Effector memory CD8-positive, alpha-beta T cell (primary cell): ENCODE measurements around the gene DENND4B.
"Not testable (repeated sequence)": the region's sequence is repeated elsewhere in the genome, so short reads cannot be mapped to it uniquely, and the experiment has no call there.

Source experiments
- ATAC-seq: fragments of 150-1000 bp; cut with Tn5 transposase; replicated peaks from 2 replicates; pipeline ENCODE4 v1.10.0; 2021; ENCODE audit warnings: mild to moderate bottlenecking, moderate library complexity
- DNase-seq, 3 experiments: peaks; one replicate each; pipeline ENCODE4 v3.0.0; 2021
- H3K27ac Mint-ChIP-seq, 2 donors: one replicate each; pipeline ENCODE4 v1.8.0; 2022; ENCODE audit warnings: mild to moderate bottlenecking in 2 of 2, mixed read lengths in 2 of 2, moderate library complexity in 2 of 2
- H3K27me3 Mint-ChIP-seq, 2 donors: one replicate each; pipeline ENCODE4 v1.8.0; 2022; ENCODE audit warnings: mixed read lengths in 2 of 2
- H3K36me3 Mint-ChIP-seq: one replicate; pipeline ENCODE4 v1.8.0; 2022; ENCODE audit warnings: mild to moderate bottlenecking, moderate library complexity, mixed read lengths; ENCODE audit not compliant: insufficient read depth
- H3K4me1 Mint-ChIP-seq, 2 donors: one replicate each; pipeline ENCODE4 v1.8.0; 2022; ENCODE audit warnings: low read depth in 2 of 2, mixed read lengths in 2 of 2
- H3K4me3 Mint-ChIP-seq, 2 donors: one replicate each; pipeline ENCODE4 v1.8.0; 2022; ENCODE audit warnings: mild to moderate bottlenecking in 2 of 2, mixed read lengths in 2 of 2, moderate library complexity in 2 of 2
- H3K9me3 Mint-ChIP-seq, 2 donors: one replicate each; pipeline ENCODE4 v1.8.0; 2022; ENCODE audit warnings: mixed read lengths in 2 of 2

Gene DENND4B

GRCh38 chr1:153899509-153899908, 47.0 kb downstream of the DENND4B start:
- Mint-ChIP-seq H3K4me3 (no peak overlapping the region), H3K27me3 (no peaks in the 10 kb centered on the region), H3K36me3 (peaks cover 77% of the 10 kb centered on the region), H3K27ac (peak overlapping the region; percentile 69 to 78), H3K9me3 (no peaks in the 10 kb centered on the region), H3K4me1 (peaks cover 2 to 15% of the 10 kb centered on the region in 2 donors)
- DNase-seq (no peak), ATAC-seq (no peak)

- peak overlapping the region; percentile 60 to 71 for H3K27ac Mint-ChIP-seq
- H3K27me3 Mint-ChIP-seq, DNase-seq, ATAC-seq, H3K4me3 Mint-ChIP-seq, H3K9me3 Mint-ChIP-seq: not testable (repeated sequence)
- peaks cover 90% of the 10 kb centered on the region for H3K36me3 Mint-ChIP-seq
- peaks cover 4 to 22% of the 10 kb centered on the region in 2 donors for H3K4me1 Mint-ChIP-seq
Observed at GRCh38 chr1:153895866-153896265, 50.7 kb downstream of the DENND4B start.

GRCh38 chr1:153891042-153891441, 55.5 kb downstream of the DENND4B start:
- ATAC-seq, H3K4me3 Mint-ChIP-seq, DNase-seq, H3K27me3 Mint-ChIP-seq, H3K27ac Mint-ChIP-seq, H3K9me3 Mint-ChIP-seq: not testable (repeated sequence)
- peaks cover 15 to 41% of the 10 kb centered on the region in 2 donors for H3K4me1 Mint-ChIP-seq
- peaks cover 92% of the 10 kb centered on the region for H3K36me3 Mint-ChIP-seq

GRCh38 chr1:153888533-153888932, 58.0 kb downstream of the DENND4B start:
- no peaks in the 10 kb centered on the region for H3K27me3 Mint-ChIP-seq
- ATAC-seq = no peak
- H3K4me3 Mint-ChIP-seq = peak overlapping the region; percentile 15 to 32
- DNase-seq = no peak
- no peaks in the 10 kb centered on the region for H3K9me3 Mint-ChIP-seq
- H3K36me3 Mint-ChIP-seq = peaks cover 79% of the 10 kb centered on the region
- H3K4me1 Mint-ChIP-seq = peaks cover 15 to 44% of the 10 kb centered on the region in 2 donors
- H3K27ac Mint-ChIP-seq = peak overlapping the region; percentile 66 to 82

GRCh38 chr1:153886127-153886526, 60.4 kb downstream of the DENND4B start:
- Mint-ChIP-seq H3K36me3 (peaks cover 61% of the 10 kb centered on the region), H3K27ac (no peak overlapping the region), H3K4me3 (no peak overlapping the region), H3K9me3 (no peaks in the 10 kb centered on the region), H3K27me3 (no peaks in the 10 kb centered on the region), H3K4me1 (peaks cover 14 to 36% of the 10 kb centered on the region in 2 donors)
- ATAC-seq (no peak), DNase-seq (no peak)

GRCh38 chr1:153883223-153883622, 63.3 kb downstream of the DENND4B start:
- no peak for DNase-seq
- no peak for ATAC-seq
- H3K9me3 Mint-ChIP-seq = no peaks in the 10 kb centered on the region
- peaks cover 6 to 21% of the 10 kb centered on the region in 2 donors for H3K4me1 Mint-ChIP-seq
- H3K27ac Mint-ChIP-seq = no peak overlapping the region
- H3K36me3 Mint-ChIP-seq = peaks cover 39% of the 10 kb centered on the region
- H3K27me3 Mint-ChIP-seq = no peaks in the 10 kb centered on the region
- no peak overlapping the region for H3K4me3 Mint-ChIP-seq

GRCh38 chr1:153882296-153882912, 64.1 kb downstream of the DENND4B start:
- no peak overlapping the region for H3K27ac Mint-ChIP-seq
- peak; percentile 36 for ATAC-seq
- no peaks in the 10 kb centered on the region for H3K9me3 Mint-ChIP-seq

GRCh38 chr1:153881751-153882150, 64.8 kb downstream of the DENND4B start:
- Mint-ChIP-seq H3K9me3 (no peaks in the 10 kb centered on the region), H3K36me3 (peaks cover 28% of the 10 kb centered on the region), H3K4me3 (no peak overlapping the region), H3K4me1 (peaks cover 8 to 16% of the 10 kb centered on the region in 2 donors), H3K27me3 (no peaks in the 10 kb centered on the region), H3K27ac (no peak overlapping the region)
- ATAC-seq = no peak
- no peak for DNase-seq

More at GRCh38 chr1:153882296-153882912, 64.1 kb downstream of the DENND4B start:
- no peak for DNase-seq
- Mint-ChIP-seq H3K27me3 (no peaks in the 10 kb centered on the region), H3K36me3 (peaks cover 32% of the 10 kb centered on the region), H3K4me3 (no peak overlapping the region), H3K4me1 (peaks cover 7 to 21% of the 10 kb centered on the region in 2 donors)

GRCh38 chr1:153880962-153881361, 65.6 kb downstream of the DENND4B start:
- peaks cover 27% of the 10 kb centered on the region for H3K36me3 Mint-ChIP-seq
- DNase-seq (no peak), ATAC-seq (peak; percentile 36)
- H3K4me3 Mint-ChIP-seq = no peak overlapping the region
- H3K27me3 Mint-ChIP-seq = no peaks in the 10 kb centered on the region
- H3K9me3 Mint-ChIP-seq = no peaks in the 10 kb centered on the region
- H3K27ac Mint-ChIP-seq = no peak overlapping the region
- peaks cover 13 to 20% of the 10 kb centered on the region in 2 donors for H3K4me1 Mint-ChIP-seq

- Mint-ChIP-seq H3K4me3 (no peak overlapping the region), H3K4me1 (peaks cover 16 to 23% of the 10 kb centered on the region in 2 donors)
- no peak for DNase-seq
Observed at GRCh38 chr1:153880024-153880423, 66.5 kb downstream of the DENND4B start.

More at GRCh38 chr1:153880024-153880423, 66.5 kb downstream of the DENND4B start:
- no peak overlapping the region for H3K27ac Mint-ChIP-seq
- H3K27me3 Mint-ChIP-seq = no peaks in the 10 kb centered on the region
- H3K9me3 Mint-ChIP-seq = no peaks in the 10 kb centered on the region
- ATAC-seq = no peak
- peaks cover 23% of the 10 kb centered on the region for H3K36me3 Mint-ChIP-seq
